ENCODE measurements around the gene ITGA11.

Gene ITGA11

DNA sequence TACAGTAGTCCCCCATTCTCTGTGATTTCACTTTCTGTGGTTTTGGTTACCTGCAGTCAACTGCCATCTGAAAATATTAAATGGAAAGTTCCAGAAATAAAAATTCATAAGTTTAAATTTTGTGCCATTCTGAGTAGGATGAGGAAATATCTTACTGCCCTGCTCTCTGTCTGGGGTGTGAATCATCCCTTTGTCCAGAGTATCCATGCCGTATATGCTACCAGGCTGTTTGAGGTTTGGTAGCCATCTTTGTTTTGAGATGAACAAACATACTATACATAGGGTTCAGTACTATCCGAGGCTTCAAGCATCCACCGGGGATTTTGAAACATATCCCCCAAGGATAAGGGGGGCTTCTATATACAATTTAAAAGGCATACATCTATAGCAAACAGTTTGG, 170.7 kb downstream of the ITGA11 start:
- TF ChIP-seq, protein P1, sequence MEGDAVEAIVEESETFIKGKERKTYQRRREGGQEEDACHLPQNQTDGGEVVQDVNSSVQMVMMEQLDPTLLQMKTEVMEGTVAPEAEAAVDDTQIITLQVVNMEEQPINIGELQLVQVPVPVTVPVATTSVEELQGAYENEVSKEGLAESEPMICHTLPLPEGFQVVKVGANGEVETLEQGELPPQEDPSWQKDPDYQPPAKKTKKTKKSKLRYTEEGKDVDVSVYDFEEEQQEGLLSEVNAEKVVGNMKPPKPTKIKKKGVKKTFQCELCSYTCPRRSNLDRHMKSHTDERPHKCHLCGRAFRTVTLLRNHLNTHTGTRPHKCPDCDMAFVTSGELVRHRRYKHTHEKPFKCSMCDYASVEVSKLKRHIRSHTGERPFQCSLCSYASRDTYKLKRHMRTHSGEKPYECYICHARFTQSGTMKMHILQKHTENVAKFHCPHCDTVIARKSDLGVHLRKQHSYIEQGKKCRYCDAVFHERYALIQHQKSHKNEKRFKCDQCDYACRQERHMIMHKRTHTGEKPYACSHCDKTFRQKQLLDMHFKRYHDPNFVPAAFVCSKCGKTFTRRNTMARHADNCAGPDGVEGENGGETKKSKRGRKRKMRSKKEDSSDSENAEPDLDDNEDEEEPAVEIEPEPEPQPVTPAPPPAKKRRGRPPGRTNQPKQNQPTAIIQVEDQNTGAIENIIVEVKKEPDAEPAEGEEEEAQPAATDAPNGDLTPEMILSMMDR (conservative IDR thresholded peaks at IDR 0.05; ENCODE audit: low read depth): no peak
- ChIA-PET CTCF (no interaction called here), POLR2A (ENCODE audit: low non-redundant PET) (no interaction called here)
- no peak overlapping the region for H3K27ac ChIP-seq
- no peak for DNase-seq (ENCODE audit: low spot score)

DNA sequence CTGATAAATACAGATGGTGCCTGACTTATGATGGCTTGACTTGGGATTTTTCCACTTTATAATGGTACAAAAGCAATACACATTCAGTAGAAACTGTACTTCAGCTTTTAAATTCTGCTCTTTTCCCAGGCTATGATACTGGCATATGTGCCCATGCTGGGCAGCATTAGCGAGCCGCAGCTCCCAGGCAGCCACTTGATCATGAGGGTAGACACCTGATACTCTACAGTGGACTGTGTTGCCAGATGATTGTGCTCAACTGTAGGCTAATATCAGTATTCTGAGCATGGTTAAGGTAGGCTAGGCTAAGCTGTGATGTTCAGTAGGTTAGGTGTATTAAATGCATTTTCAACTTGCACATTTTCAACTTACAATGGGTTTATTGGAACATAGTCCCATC, 172.1 kb downstream of the ITGA11 start:
- DNase-seq (ENCODE audit: low spot score): no peak
- H3K27ac ChIP-seq: no peak overlapping the region
- TF ChIP-seq, protein P1 (conservative IDR thresholded peaks at IDR 0.05; ENCODE audit: low read depth): no peak
- CTCF ChIA-PET: interaction anchor here (0.6 kb wide), 2 partner anchors 12 to 45 kb away, joined by 4 read pairs; no protein-coding TSS in a partner anchor
- POLR2A ChIA-PET (ENCODE audit: low non-redundant PET): no interaction called here

DNA sequence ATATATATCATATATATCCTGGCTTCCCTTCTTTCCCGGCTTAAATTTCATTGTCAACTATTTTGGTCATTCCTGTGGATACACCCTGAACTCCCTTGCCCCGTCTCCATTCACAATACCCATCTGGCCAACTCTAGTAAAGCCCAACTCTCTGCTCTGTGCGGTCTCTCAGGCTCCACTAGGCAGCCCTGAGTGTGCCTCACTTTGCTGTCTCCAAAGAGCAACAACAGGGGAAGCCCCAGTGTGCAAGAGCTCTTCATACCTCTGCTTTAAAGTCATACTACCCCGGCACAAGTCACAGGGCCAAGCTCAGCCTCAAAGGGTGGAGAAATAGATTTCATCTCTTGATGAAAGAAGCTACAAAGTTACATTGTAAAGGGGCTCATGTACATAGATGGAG, 173.3 kb downstream of the ITGA11 start:
- H3K27ac ChIP-seq: peak overlapping the region; percentile 46; the same call in 1 of the 2 replicates
- DNase-seq (ENCODE audit: low spot score): no peak
- POLR2A ChIA-PET (ENCODE audit: low non-redundant PET): no interaction called here
- CTCF ChIA-PET: interaction anchor here (0.6 kb wide), 1 partner anchor 24 kb away, joined by 4 read pairs; no protein-coding TSS in a partner anchor
- TF ChIP-seq, protein P1 (conservative IDR thresholded peaks at IDR 0.05; ENCODE audit: low read depth): no peak

DNA sequence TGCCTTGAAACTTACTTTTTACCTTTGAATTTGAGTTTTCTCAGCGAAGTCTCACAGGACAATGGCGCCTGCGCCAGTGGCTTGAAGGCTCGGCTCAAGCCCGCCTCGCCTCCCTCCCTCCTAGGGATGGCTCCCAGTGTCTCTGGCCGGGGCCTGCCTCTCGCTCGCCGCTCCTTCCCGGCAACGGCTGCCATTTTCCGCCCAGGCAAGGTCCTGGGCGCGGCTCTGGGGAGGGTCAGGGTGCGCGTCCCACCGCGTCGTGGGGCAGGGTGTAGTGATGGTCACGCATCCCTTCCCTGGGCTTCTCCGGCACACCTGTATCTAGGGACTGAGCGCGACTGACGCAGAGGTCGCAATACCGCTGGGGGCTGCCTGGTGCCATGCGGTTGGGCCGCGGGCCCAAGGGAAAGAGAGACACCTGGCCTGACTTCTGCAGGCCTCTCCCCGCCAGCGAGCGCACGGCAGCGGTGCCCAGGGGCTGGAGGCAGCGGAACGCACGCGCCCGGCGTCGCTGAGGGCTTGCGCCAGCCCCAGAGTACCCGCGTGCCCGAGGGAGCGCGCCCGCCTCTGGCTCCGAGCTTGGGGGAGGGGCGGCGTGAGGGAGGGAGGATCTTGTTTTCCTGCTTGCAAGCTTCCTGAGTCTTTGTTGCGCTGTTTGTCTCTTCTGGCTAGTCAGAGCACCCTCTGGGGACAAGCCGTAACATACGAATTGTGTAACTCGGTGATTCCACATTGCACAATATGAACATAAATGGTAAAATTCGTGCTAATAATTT, 175.1 kb downstream of the ITGA11 start:
- TF ChIP-seq, protein P1 (conservative IDR thresholded peaks at IDR 0.05; ENCODE audit: low read depth): no peak
- ChIA-PET CTCF (interaction anchor here (0.6 to 0.9 kb wide), 3 partner anchors 24 to 51 kb away, joined by 3 to 4 read pairs (median 3); no protein-coding TSS in a partner anchor), POLR2A (ENCODE audit: low non-redundant PET) (interaction anchor here (0.7 to 1.1 kb wide), 4 partner anchors 17 to 1493 kb away, joined by 4 to 13 read pairs (median 8); partner anchors contain the start of gene FEM1B)
- H3K27ac ChIP-seq: peak overlapping the region; percentile 97
- peak; percentile 84 for DNase-seq (ENCODE audit: low spot score)

DNA sequence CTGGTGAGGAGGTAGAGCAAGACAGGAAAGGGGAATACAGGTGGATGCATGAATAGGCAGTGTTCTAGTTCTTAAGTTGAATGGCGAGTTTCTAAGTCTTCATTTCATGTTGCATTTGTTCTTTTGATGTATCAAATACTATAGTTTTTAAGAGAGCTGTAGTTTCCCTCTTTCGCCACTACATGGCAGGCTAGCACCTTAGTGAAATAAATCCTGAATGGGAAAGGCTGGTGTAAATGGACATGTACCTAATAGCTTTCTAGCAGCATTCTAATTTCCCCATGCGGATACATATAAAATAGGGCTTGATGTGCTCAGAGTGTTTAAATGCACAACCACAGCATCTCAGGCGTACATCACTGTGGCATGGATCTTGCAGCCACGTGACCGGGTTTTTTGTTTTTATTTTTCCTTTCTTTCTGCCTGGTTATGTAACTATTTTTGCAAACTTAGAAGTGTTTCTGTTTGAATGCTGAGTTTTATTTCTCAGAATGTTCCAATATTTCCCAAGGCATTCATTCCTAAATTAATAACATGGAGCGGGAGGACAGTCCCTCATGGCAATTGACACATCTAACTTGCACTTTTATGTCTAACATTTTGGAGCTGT, 178.9 kb downstream of the ITGA11 start:
- POLR2A ChIA-PET (ENCODE audit: low non-redundant PET): interaction anchor here (0.7 to 1.0 kb wide), 2 partner anchors 11 to 24 kb away, joined by 4 to 5 read pairs; partner anchors contain the start of gene FEM1B
- DNase-seq (ENCODE audit: low spot score): peak; percentile 75

More for the DNA sequence above, 178.9 kb downstream of the ITGA11 start:
- TF ChIP-seq, protein P1 (conservative IDR thresholded peaks at IDR 0.05; ENCODE audit: low read depth): peak; percentile 99
- CTCF ChIA-PET: interaction anchor here (0.6 to 2.0 kb wide), 27 partner anchors 9 to 881 kb away, joined by 3 to 39 read pairs (median 5); partner anchors contain the start of gene FEM1B
- H3K27ac ChIP-seq: no peak overlapping the region

Data from RWPE1 (cell line).